HG02759 (cell line): ENCODE data around the gene RSPH10B.
"Not testable (repeated sequence)": the region's sequence is repeated elsewhere in the genome, so short reads cannot be mapped to it uniquely, and the experiment has no call there.

ENCODE experiments used
- ATAC-seq: cut with Tn5 transposase; IDR thresholded peaks from one replicate; pipeline ENCODE4 v1.9.1; 2021; ENCODE audit warnings: mild to moderate bottlenecking, moderate library complexity; ENCODE audit not compliant: unreplicated experiment

The RSPH10B gene

GRCh38 chr7:5970347-5970911 lies at the start of gene RSPH10B:
Gene RSPH10B (minus strand): TSS chr7:5970689. CDS start chr7:5967116, 3,573 bp downstream.
- ATAC-seq = not testable (repeated sequence)

GRCh38 chr7:6016653-6016966 lies 46.1 kb upstream of the RSPH10B start:
- ATAC-seq = no peak

- ATAC-seq = no peak
These were observed 45.6 kb upstream of the RSPH10B start for GRCh38 chr7:6015917-6016652.

- ATAC-seq = no peak
These were observed 42.0 kb upstream of the RSPH10B start for GRCh38 chr7:6012355-6013104.

- ATAC-seq = no peak
These were observed 41.1 kb upstream of the RSPH10B start for GRCh38 chr7:6011541-6011940.

GRCh38 chr7:6010370-6010769 lies 39.9 kb upstream of the RSPH10B start:
- ATAC-seq = not testable (repeated sequence)

GRCh38 chr7:6008668-6009611 lies 38.5 kb upstream of the RSPH10B start, which contains the start of the genes AIMP2 and PMS2:
Gene AIMP2 (plus strand): TSS chr7:6009272. CDS start chr7:6009364, 92 bp downstream.
Gene PMS2 (minus strand): TSS chr7:6009049. CDS start chr7:6009019, 30 bp downstream.
- ATAC-seq = peak; percentile 96

GRCh38 chr7:6007835-6008590 lies 37.5 kb upstream of the RSPH10B start:
- not testable (repeated sequence) for ATAC-seq

- ATAC-seq = no peak
These were observed 36.9 kb upstream of the RSPH10B start for GRCh38 chr7:6007386-6007785.

GRCh38 chr7:5997210-5997808 lies 26.8 kb upstream of the RSPH10B start:
- ATAC-seq = no peak

- not testable (repeated sequence) for ATAC-seq
These were observed 16.6 kb upstream of the RSPH10B start for GRCh38 chr7:5987061-5987460.

GRCh38 chr7:5979680-5980314 lies 9.3 kb upstream of the RSPH10B start:
- not testable (repeated sequence) for ATAC-seq

- not testable (repeated sequence) for ATAC-seq
These were observed 3.1 kb upstream of the RSPH10B start for GRCh38 chr7:5973580-5973979.

- not testable (repeated sequence) for ATAC-seq
These were observed 6.7 kb downstream of the RSPH10B start for GRCh38 chr7:5963810-5964209.

- not testable (repeated sequence) for ATAC-seq
These were observed 7.3 kb downstream of the RSPH10B start for GRCh38 chr7:5963205-5963604.

GRCh38 chr7:5934945-5935450 lies 35.5 kb downstream of the RSPH10B start:
- ATAC-seq = not testable (repeated sequence)

GRCh38 chr7:5931905-5932644 lies 38.4 kb downstream of the RSPH10B start:
- ATAC-seq = not testable (repeated sequence)

- ATAC-seq = not testable (repeated sequence)
These were observed 39.2 kb downstream of the RSPH10B start for GRCh38 chr7:5931250-5931649.
